HTERT RPE-1 (cell line): ENCODE data around the gene ZGPAT.

ENCODE experiments used
- in situ Hi-C: fragments of 300-500 bp; cut with MboI; formaldehyde crosslinking; loops from 4 replicates; pipeline ENCODE4 v1.14.3; 2020; ENCODE audit warnings: low sequenced_read_pairs

Gene ZGPAT

GRCh38 chr20:63778034-63778752, 70.4 kb downstream of the ZGPAT start:
- in situ Hi-C loops, result no loop called here

GRCh38 chr20:63778857-63779256, 71.0 kb downstream of the ZGPAT start:
- in situ Hi-C loops, result no loop called here

- in situ Hi-C loops, result no loop called here
Observed at GRCh38 chr20:63781181-63781580, 73.3 kb downstream of the ZGPAT start.

GRCh38 chr20:63782051-63782471, 74.2 kb downstream of the ZGPAT start:
- in situ Hi-C loops, result no loop called here

- in situ Hi-C loops, result no loop called here
Observed at GRCh38 chr20:63782521-63782971, 74.7 kb downstream of the ZGPAT start.

GRCh38 chr20:63783970-63784369, 76.1 kb downstream of the ZGPAT start:
- in situ Hi-C loops, result no loop called here

GRCh38 chr20:63785691-63786131, 77.9 kb downstream of the ZGPAT start:
- in situ Hi-C loops, result no loop called here
